Fibroblast of lung (primary cell): ENCODE results near the gene LENG1.

ENCODE experiments used
- EZH2 ChIP-seq: IDR thresholded peaks from 2 replicates; pipeline ENCODE4 v1.5.1; 2012; ENCODE audit warnings: low read length, control low read depth, mild to moderate bottlenecking; ENCODE audit errors: missing control alignments
- TF ChIP-seq, protein P1 (sequence below), 2 donors: IDR thresholded peaks in 1 of 2; conservative IDR thresholded peaks in 1 of 2; 1 replicate in 1 of 2; 2 replicates in 1 of 2; pipeline ENCODE4 v1.5.1; 2011 to 2012; ENCODE audit warnings: low read length in 2 of 2, control low read depth in 1 of 2, inconsistent platforms in 1 of 2, low read depth in 1 of 2, mild to moderate bottlenecking in 1 of 2

GRCh38 chr19:54107876-54108490 lies 51.5 kb downstream of the LENG1 start:
- TF ChIP-seq, protein P1, sequence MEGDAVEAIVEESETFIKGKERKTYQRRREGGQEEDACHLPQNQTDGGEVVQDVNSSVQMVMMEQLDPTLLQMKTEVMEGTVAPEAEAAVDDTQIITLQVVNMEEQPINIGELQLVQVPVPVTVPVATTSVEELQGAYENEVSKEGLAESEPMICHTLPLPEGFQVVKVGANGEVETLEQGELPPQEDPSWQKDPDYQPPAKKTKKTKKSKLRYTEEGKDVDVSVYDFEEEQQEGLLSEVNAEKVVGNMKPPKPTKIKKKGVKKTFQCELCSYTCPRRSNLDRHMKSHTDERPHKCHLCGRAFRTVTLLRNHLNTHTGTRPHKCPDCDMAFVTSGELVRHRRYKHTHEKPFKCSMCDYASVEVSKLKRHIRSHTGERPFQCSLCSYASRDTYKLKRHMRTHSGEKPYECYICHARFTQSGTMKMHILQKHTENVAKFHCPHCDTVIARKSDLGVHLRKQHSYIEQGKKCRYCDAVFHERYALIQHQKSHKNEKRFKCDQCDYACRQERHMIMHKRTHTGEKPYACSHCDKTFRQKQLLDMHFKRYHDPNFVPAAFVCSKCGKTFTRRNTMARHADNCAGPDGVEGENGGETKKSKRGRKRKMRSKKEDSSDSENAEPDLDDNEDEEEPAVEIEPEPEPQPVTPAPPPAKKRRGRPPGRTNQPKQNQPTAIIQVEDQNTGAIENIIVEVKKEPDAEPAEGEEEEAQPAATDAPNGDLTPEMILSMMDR (conservative IDR thresholded peaks at IDR 0.05 in 1 of 2, IDR thresholded peaks at IDR 0.05 in 1 of 2; ENCODE audit: low read depth in 1 of 2, low read length in 2 of 2): no peak
- no peak for TF ChIP-seq EZH2
